ENCODE results near the gene DBNL.

DBNL gene

DNA sequence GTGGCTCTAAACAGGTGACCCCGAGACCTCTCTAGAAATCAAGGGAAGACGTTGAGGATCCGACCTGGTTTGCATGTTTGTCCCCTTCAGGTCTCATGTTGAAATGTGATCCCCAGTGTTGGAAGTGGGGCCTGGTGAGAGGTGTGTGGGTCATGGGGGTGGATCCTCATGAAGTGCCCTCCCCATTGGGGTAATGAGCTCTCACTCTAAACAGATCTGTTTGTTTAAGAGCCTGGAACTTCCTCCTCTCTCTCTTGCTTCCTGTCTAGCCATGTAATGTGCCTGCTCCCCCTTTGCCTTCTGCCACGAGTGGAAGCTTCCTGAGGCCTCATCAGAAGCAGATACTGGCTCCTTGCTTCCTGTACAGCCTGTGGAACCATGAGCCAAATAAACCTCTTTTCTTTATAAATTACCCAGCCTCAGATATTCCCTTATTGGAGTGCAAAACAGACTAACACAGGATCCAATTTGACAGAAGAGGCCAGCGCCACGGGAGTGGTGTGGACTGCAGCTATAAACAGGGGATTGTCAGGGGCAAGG, 48.7 kb downstream of the DBNL start:
- Mint-ChIP-seq H3K9me3 (ENCODE audit: low read depth) (no peaks in the 10 kb centered on the region), H3K4me1 (ENCODE audit: low read depth) (peaks cover 12% of the 10 kb centered on the region), H3K27ac (no peak overlapping the region), H3K27me3 (peaks cover 2% of the 10 kb centered on the region), H3K36me3 (no peaks in the 10 kb centered on the region), H3K4me3 (no peak overlapping the region)

DNA sequence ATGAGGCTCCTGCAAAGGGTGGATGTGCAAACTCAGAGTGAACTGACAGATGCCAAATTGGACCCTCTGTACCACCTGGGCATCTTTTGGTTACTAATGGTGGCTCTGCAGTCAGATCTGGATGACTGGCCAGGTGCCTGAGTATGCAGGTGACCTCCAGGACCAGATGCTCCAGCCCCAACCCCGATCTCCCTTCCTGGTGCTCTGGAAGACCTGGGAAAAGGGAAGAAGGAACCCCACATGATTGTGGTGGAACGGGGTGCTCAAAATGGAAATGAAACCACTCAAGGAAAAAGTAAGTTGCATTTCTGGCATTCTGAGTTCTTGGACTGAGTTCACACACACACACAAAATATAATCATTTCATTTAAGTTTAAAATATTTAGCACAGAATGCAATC, 49.9 kb downstream of the DBNL start:
- Mint-ChIP-seq H3K4me1 (ENCODE audit: low read depth) (peaks cover 12% of the 10 kb centered on the region), H3K27ac (no peak overlapping the region), H3K9me3 (ENCODE audit: low read depth) (no peaks in the 10 kb centered on the region), H3K4me3 (no peak overlapping the region), H3K27me3 (peaks cover 2% of the 10 kb centered on the region), H3K36me3 (no peaks in the 10 kb centered on the region)

- H3K4me1 Mint-ChIP-seq (ENCODE audit: low read depth), result peaks cover 14% of the 10 kb centered on the region
- H3K9me3 Mint-ChIP-seq (ENCODE audit: low read depth), result no peaks in the 10 kb centered on the region
- H3K27me3 Mint-ChIP-seq, result peaks cover 2% of the 10 kb centered on the region
- H3K36me3 Mint-ChIP-seq, result no peaks in the 10 kb centered on the region
- H3K4me3 Mint-ChIP-seq, result no peak overlapping the region
- H3K27ac Mint-ChIP-seq, result no peak overlapping the region
Observed at GRCh38 chr7:44094883-44095592, 50.5 kb downstream of the DBNL start.

DNA sequence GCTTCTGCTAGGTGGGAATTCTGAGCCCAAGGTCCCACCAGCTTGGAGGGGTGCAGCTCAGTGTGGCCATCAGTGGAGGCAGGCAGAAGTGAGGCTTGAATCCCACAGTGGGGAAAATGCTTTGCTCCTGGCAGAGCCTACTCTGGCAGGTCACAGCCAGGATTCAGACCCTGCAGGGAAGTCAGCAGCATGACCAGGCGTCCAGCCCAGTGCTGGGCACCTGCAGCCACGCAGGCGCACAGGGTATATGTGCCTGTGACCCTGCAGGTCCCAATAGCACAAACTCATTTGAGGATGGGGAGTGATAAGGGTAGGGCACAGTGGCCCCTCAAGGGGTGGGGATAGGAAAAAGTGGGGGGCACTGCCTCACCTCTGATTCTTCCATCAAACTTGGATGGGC, 51.3 kb downstream of the DBNL start:
- Mint-ChIP-seq H3K4me1 (ENCODE audit: low read depth) (peaks cover 14% of the 10 kb centered on the region), H3K36me3 (no peaks in the 10 kb centered on the region), H3K27me3 (peaks cover 2% of the 10 kb centered on the region), H3K27ac (no peak overlapping the region), H3K9me3 (ENCODE audit: low read depth) (no peaks in the 10 kb centered on the region), H3K4me3 (no peak overlapping the region)

DNA sequence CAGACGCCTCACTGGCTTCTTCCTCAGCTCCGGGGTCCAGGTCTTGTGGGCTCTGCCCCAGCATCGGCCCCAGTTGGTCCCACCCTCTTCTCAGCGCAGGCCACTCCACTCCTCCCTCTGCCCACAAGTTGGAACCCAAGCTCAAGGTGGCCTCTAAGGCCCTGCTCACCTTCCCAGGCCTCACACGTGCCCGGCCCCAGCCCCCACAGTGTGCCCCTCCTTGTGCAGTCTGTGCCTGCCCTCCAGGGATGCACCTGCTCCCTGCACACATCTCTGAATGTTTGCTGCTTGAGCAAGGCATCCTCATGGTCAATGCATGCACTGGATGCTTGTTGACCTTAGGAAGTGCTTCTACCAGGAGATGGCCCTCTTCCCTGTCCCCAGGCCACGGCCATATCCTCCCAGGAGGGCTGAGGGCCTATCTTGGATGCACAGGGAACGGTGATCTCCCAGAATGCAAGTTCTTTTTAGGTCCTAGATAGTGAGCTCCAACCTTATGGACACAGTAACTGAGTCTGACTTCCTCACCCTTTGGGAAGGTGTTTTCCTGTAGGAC, 51.9 kb downstream of the DBNL start:
- Mint-ChIP-seq H3K27ac (no peak overlapping the region), H3K4me3 (no peak overlapping the region), H3K27me3 (no peaks in the 10 kb centered on the region), H3K4me1 (ENCODE audit: low read depth) (peaks cover 14% of the 10 kb centered on the region), H3K36me3 (no peaks in the 10 kb centered on the region), H3K9me3 (ENCODE audit: low read depth) (no peaks in the 10 kb centered on the region)

DNA sequence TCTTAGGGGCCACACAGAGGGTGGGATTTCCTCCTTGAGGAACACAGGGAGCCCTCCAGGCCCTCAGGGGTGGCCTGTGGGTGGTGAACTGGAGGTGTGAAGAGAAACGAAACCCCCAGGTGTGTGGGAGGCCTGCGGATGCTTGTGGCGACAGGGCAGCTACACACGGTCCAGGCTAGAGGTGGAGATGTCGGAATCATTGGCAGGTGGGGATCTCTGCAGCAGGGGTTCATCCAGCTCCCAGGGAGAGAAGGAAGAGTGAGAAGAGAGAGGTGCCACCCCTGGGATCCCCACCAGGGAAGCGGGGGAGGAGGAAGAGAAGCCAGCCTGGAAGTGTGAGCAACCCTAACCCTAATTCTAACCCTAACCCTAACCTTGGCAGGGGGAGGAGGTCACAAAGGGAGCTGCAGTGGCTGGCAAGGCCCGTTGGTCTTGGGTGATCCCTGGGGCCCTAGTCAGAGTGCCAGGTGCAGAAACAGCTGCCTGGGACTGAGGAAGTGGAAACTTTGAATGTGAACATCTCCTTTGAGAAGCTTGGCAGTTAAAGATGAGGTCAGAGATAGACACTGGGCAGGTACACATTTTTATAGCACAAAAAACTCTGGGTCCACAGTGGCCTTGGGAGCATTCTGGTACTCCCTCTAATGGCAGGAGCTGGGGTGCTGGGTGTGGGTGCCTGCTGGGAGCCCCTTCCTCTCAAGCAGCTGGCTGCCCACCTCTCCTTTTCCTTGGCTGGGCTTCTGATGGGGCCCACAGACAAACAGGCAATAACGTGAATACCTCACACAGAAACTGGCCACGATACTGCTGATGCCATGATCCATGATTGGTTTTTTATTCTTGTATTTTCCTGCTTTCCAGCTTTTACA, 52.8 kb downstream of the DBNL start:
- no peaks in the 10 kb centered on the region for H3K27me3 Mint-ChIP-seq
- H3K4me3 Mint-ChIP-seq, result no peak overlapping the region
- peaks cover 14% of the 10 kb centered on the region for H3K4me1 Mint-ChIP-seq (ENCODE audit: low read depth)
- no peaks in the 10 kb centered on the region for H3K9me3 Mint-ChIP-seq (ENCODE audit: low read depth)
- no peaks in the 10 kb centered on the region for H3K36me3 Mint-ChIP-seq
- no peak overlapping the region for H3K27ac Mint-ChIP-seq

DNA sequence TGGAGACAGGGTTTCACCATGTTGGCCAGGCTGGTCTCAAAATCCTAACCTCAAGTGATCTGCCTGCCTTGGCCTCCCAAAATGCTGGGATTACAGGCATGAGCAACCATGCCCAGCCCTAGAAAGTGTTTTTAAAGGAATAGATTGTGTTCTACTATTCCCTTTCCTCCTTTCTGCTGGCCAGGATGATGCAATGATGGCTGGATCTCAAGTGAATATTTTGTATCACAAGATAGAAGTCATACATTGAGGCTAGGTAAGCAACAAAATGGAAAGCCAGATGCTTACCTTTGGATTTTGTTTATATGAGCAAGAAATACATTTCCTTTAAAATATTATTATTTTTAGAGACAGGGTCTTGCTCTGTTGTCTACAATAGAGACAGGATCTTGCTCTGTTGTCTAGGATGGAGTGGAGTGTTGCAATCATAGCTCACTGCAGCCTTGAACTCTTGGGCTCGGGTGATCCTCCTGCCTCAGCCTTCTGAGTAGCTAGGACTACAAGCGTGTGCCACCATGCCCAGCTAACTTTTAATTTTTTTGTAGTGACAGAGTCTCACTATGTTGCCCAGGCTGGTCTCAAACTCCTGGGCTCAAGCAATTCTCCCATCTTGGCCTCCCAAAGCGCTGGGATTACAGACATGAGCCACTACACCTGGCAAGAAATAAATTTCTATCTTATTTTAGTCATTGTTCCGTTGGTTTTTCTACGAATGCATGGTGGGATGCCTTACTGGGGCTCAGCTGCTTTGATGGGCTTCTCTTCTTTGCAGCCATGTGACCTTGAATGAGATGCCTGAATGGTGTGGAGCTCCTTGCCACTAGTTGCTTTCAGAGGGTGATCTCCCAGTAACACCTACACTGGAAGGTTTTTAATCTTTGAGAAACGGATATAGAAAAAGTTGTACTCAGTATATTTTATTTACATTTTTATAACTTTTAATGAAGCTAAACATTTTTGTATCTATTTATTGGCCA, 53.9 kb downstream of the DBNL start:
- Mint-ChIP-seq H3K4me3 (no peak overlapping the region), H3K9me3 (ENCODE audit: low read depth) (no peaks in the 10 kb centered on the region), H3K4me1 (ENCODE audit: low read depth) (peaks cover 14% of the 10 kb centered on the region), H3K27ac (no peak overlapping the region), H3K27me3 (no peaks in the 10 kb centered on the region), H3K36me3 (no peaks in the 10 kb centered on the region)

DNA sequence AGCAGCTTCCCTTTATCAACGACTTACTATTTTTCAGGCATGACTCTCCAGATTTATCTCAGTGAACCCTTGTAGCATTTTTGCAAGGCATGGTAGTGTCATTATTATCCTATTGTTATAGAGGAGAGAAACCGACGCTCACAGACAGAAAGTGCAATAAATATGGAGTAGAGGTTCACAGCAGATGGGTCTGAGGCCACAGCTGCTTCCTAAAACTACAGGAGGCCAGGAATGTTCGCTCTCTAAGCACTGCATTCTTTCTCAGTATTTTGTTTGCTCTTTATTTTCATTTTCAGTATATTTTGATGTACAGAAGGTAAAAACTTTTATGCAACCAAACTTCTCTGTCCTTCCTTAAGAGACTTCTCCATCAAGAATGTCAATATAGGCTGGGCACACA, 55.2 kb downstream of the DBNL start:
- no peaks in the 10 kb centered on the region for H3K9me3 Mint-ChIP-seq (ENCODE audit: low read depth)
- H3K4me1 Mint-ChIP-seq (ENCODE audit: low read depth), result peaks cover 14% of the 10 kb centered on the region
- no peak overlapping the region for H3K4me3 Mint-ChIP-seq
- no peak overlapping the region for H3K27ac Mint-ChIP-seq
- no peaks in the 10 kb centered on the region for H3K27me3 Mint-ChIP-seq
- no peaks in the 10 kb centered on the region for H3K36me3 Mint-ChIP-seq

- Mint-ChIP-seq H3K27ac (no peak overlapping the region), H3K4me1 (ENCODE audit: low read depth) (peaks cover 21% of the 10 kb centered on the region), H3K9me3 (ENCODE audit: low read depth) (no peaks in the 10 kb centered on the region), H3K27me3 (no peaks in the 10 kb centered on the region), H3K4me3 (no peak overlapping the region), H3K36me3 (no peaks in the 10 kb centered on the region)
Observed at GRCh38 chr7:44100458-44101302, 56.2 kb downstream of the DBNL start.

DNA sequence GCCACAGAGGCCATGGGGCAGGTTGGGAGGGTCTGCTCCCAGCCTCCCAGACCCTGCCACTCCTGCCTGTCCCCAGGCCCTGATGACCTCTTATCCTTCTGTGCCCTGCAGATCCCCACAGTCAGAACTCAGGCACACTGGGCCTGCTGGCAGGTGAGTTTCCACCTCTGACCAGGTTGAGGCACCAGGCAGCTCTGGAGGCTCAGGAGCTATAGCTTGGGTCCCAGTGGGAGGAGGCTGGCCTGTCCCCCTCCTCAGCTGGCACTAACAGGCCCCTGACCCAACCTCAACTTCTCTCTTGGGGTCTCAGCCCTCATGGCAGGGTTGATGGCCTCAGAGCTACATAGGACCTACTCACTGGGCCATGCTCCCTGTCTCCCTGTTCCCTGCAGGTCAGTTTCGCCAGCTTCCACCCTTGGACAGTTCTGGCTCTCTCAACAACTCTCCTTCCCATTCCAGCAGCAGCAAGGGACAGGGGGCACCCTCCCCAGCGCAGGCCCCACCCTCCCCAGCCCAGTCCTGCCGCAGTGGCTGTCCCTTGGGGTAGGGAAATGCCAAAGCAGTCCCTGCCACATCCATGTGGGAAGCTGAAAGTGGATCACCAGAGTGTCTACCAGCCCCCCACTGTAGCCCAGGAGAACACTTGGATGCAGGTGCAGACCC, 56.9 kb downstream of the DBNL start:
- H3K36me3 Mint-ChIP-seq, result no peaks in the 10 kb centered on the region
- no peaks in the 10 kb centered on the region for H3K27me3 Mint-ChIP-seq
- H3K4me1 Mint-ChIP-seq (ENCODE audit: low read depth), result peaks cover 28% of the 10 kb centered on the region
- no peak overlapping the region for H3K27ac Mint-ChIP-seq
- H3K9me3 Mint-ChIP-seq (ENCODE audit: low read depth), result no peaks in the 10 kb centered on the region
- no peak overlapping the region for H3K4me3 Mint-ChIP-seq

DNA sequence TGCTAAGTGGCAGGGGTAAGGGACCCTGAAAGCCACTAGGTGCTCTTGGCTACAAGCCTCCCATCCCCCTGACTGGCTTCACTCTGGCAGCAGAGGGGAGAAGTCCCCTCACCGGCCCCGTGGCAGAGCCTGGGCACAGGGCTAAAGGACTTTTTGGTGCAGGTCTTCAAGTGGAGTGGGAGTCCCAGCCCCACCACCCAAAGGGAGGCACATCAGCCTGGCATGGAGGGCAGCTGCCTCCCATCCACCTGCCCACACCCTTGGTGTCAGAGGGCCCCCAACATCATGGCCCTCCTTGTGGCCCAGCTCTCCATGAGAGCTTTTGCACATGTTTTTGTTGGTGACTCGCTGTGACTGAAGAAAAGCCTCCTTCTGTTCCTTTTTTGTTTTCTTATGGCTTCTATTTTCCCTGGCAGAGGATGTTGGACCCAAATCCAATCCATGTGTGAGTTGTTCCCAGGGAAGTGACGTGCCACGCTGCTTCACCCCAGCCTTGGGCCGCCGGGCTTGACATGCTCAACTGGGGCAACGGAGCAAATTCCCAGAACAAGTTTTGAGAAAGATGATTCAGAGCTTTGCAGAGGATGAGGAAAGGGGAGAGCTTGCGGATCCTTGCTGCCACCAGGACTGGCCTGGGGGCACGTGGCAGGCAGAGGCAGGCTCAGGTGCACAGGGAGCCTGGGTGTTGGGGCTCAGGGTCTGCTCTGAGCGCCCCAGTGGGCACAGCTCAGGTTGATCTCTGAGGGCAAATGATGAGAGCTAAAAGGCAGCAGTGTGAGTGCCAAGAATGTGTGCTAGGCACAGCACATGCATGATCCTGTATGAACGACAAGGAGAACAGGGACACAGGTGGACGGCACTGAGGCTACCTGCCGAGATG, 57.7 kb downstream of the DBNL start:
- H3K9me3 Mint-ChIP-seq (ENCODE audit: low read depth), result no peaks in the 10 kb centered on the region
- H3K27ac Mint-ChIP-seq, result peak overlapping the region; percentile 37
- no peaks in the 10 kb centered on the region for H3K36me3 Mint-ChIP-seq
- H3K27me3 Mint-ChIP-seq, result no peaks in the 10 kb centered on the region
- peak overlapping the region; percentile 30 for H3K4me3 Mint-ChIP-seq
- H3K4me1 Mint-ChIP-seq (ENCODE audit: low read depth), result peaks cover 22% of the 10 kb centered on the region

DNA sequence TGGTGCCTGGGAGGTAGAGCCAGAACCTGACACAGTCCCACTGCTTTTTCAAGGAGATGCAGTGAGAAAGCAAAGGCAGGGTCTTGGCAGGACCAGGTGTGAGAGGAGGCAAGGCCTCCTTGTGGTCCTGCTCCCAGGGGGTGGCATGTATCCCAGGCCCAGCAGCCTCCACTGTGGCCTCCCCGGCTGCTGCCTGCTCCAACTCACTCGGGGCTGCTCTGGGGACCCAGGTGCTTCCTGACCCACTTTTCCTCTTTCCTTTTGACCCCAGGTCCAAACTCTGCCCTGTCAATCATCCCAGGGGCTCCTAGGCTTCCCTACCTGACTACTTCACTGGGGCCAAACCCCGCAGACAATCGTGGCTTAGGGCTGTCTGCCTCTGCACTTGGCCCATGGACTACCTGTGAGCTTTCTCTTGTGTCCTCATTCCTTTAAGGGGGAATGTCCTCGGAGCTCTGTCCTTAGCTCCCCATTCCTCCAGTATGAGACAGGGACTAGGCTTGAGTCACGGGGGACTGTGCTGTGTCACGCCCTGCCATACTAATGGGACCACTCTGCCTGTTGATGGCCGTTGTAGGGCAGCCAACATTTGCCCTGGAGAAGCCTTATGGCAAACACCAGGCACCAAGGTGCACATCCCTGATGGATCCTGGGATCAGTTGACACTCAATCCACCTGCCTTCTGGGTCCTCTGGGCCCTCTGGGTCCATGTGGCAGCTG, 58.5 kb downstream of the DBNL start:
- Mint-ChIP-seq H3K4me3 (peak overlapping the region; percentile 71), H3K9me3 (ENCODE audit: low read depth) (no peaks in the 10 kb centered on the region), H3K27ac (peak overlapping the region; percentile 74), H3K36me3 (no peaks in the 10 kb centered on the region), H3K27me3 (no peaks in the 10 kb centered on the region), H3K4me1 (ENCODE audit: low read depth) (peaks cover 16% of the 10 kb centered on the region)
